ENCODE measurements around the gene OR2V2.

DNA sequence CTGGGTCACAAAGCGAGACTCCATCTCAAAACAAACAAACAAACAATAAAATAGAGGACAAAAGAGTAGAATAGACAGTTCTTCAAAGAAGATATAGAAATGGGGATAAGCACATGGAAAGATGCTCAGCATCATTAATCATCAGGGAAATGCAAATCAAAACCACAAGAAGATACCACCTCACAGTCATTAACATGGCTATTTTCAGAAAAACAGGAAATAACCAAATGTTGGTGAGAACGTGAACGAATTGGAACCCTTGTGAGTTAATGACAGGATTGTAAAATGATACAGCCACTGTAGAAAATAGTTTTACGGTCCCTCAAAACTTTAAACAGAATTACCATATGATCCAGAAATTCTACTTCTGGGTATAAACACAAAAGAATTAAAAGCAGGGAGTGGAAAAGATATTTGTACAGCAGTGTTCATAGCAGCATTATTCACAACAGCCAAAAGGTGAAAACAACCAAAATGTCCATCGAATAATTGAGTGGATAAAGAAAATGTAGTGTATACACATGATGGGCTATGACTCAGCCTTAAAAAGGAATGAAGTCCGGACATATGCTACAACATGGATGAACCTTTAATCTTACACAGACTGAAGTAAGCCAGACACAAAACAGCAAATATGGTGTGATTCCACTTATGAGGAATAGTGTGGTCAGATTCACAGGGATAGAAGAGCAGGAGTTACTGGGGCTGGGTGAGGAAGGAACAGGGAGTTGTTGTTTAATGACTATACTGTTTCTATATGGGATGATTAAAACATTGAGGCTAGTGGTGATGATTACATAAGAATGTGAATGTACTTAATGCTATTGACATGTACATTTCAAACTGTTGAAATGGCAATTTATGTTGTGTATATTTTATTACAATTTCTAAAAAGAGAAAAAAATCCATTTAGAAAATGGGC lies 19.7 kb downstream of the OR2V2 start:
- TF ChIP-seq, protein P1, sequence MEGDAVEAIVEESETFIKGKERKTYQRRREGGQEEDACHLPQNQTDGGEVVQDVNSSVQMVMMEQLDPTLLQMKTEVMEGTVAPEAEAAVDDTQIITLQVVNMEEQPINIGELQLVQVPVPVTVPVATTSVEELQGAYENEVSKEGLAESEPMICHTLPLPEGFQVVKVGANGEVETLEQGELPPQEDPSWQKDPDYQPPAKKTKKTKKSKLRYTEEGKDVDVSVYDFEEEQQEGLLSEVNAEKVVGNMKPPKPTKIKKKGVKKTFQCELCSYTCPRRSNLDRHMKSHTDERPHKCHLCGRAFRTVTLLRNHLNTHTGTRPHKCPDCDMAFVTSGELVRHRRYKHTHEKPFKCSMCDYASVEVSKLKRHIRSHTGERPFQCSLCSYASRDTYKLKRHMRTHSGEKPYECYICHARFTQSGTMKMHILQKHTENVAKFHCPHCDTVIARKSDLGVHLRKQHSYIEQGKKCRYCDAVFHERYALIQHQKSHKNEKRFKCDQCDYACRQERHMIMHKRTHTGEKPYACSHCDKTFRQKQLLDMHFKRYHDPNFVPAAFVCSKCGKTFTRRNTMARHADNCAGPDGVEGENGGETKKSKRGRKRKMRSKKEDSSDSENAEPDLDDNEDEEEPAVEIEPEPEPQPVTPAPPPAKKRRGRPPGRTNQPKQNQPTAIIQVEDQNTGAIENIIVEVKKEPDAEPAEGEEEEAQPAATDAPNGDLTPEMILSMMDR (IDR thresholded peaks at IDR 0.05): no peak
- no peak for TF ChIP-seq POLR2A (IDR thresholded peaks at IDR 0.05)
